NCI-H187 treated with DMSO at 0.1 percent for 48 hours (cell line): Measurements from ENCODE around the gene NKG7.

Experiments used
- DNase-seq: peaks from one replicate; lab custom pipeline; 2025; lab: John Stamatoyannopoulos, UW

The NKG7 gene

DNA sequence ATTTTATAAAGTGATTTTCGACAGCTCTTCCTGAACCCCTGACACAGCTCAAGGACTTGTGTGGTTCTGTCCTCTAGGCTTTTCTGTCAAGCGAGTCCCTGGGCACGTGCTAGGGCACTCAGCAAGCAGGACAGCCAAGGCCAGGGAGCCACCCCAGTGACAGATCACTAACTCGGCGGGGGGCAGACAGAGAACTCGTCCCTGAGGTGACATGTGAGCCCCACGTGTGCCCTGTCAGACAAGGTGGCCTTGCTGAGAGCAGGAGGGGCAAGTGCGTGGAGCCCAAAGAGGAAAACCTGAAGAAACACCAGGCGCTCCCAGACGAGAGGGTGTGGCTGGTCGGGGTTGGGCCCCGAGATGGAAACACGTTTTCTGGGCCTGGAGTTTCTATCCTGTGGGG is 11.2 kb downstream of the NKG7 start:
- no peak for DNase-seq

DNA sequence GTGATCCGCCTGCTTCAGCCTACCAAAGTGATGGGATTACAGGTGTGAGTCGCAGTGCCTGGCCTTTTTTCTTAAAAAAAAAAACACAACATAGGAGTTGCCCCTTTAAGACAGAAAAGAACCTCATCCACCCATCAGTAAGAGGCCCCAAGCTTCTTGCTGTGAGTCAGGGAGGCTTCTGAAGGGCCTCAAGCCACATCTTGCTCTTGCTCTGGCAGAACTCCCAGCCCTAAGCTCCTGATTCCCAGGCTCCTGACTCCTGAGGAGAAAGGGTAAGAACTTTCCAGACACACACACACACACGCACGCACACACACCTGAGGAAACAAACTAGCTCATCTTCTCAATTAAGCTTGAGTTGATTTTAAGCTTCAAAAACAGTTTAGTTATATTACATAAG is 13.2 kb downstream of the NKG7 start:
- DNase-seq = no peak

DNA sequence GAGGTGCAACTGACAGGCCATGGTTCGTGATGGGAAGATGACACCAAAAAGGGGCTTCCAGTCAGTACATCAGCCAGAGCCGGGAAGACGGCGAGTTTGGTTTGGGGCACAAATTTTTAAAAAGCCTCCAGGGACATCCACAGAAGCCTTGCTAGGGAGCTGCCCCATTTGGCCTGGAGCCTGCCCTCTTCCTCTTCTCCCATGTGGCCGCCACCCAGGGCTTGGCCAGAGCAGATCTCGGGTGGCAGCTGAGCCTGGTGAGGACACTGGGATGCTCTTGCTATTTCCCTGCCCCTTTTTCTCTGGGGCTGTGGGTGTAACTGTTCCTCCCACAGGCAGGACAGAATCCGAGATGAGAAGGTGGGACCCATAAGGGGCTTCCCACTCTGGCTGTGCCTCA is 14.5 kb downstream of the NKG7 start:
- no peak for DNase-seq

DNA sequence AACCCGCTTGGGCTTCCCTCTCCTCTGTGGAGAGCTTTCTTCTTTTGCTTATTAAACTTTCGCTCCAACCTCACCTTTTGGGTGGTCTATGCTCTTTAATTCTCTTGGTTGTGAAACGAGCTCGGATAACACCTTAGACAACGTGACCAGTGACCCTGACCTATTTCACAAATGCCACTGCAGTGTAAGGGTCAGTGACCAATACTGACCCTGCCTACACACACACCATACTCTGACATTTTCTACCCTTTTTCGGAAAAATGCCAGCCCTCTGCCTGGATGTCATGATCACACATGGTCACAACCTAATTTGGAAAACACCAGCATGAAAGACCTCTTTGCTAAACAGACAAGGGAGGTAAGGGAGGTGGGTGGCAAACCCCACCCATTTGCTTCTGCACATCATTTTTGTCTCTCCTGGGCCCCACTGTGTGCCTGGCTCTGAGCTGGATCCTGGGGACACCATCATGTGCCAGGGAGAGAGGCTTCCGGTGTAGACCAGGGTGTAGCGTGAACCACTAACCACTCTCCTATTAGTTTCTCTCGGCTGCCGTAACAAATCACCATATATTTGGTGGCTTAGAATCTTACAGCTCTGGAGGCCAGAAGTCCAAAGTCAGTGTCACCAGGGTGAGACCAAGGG is 16.2 kb downstream of the NKG7 start:
- DNase-seq = no peak

DNA sequence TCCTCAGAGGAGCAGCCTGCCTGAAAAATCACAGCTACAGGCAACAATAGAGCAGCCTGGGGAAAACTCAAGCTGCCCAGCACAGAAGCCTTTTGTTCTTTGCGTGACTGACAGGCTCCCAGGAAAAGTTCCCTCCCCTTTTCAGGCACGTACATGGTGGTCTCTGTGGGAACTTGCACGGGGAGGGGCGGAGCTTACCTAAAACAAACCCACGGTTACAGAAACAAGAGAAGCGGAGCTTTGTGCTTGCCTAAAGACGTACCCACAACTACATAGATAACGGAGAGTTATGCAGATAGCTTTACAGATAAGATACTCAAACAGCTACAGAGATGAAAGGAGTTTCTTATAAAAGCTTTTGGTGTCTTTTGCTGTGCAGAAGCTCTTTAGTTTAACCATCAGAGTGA is 17.7 kb downstream of the NKG7 start:
- DNase-seq = no peak

DNA sequence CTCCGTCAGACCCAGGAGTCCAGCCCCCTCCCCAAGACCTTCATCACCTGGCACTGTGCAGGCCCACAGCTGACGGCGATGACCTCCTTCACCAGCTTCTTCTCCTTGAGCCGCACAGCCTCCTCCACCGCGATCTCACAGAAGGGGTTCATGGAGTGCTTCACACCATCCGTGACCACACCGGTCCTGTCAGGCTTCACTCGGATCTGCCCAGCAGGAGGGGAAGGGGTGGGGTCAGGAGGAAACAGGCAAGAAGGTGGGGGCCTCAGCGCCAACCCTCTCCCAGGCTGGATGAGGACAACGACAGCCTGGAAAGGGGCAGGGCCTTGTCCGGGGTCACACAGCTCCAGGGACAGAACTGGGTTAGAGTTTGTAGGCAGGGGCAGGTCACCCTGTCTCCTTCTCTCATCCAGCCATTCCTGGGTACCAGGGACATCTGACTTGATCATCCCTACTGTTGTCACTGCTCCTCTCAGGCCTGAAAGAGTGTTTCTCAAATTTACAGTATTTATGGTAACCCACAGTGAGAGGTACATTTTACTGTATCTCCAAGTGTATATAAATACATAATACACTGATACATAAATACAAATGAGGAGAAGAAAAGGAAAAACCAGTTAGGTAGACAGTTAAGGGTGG is 18.2 kb downstream of the NKG7 start:
- DNase-seq = no peak

DNA sequence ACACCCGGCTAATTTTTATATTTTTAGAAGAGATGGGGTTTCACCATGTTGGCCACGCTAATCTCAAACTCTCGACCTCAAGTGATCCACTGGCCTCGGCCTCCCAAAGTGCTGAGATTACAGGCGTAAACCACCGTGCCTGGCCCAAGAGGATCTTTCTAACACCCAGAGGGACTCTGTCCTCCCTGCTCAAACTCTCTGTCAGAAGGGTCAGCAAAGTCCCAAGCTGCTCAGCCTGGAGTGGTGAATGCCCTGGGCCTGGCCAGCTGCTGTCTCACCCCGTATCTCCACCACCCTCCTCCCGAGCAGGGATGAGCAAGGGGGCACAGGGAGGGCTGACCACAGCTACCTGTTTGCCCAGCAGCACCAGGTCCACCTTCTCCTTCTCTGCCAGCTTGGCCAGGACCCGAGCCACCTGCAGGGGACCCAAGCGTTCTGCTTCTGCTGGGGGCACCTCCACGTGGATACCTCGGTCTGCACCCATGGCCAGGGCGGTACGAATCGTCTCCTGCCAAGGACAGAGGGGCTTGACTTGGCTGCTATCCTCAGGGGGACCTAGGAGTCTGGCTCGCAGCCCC is 19.6 kb downstream of the NKG7 start:
- DNase-seq = no peak

DNA sequence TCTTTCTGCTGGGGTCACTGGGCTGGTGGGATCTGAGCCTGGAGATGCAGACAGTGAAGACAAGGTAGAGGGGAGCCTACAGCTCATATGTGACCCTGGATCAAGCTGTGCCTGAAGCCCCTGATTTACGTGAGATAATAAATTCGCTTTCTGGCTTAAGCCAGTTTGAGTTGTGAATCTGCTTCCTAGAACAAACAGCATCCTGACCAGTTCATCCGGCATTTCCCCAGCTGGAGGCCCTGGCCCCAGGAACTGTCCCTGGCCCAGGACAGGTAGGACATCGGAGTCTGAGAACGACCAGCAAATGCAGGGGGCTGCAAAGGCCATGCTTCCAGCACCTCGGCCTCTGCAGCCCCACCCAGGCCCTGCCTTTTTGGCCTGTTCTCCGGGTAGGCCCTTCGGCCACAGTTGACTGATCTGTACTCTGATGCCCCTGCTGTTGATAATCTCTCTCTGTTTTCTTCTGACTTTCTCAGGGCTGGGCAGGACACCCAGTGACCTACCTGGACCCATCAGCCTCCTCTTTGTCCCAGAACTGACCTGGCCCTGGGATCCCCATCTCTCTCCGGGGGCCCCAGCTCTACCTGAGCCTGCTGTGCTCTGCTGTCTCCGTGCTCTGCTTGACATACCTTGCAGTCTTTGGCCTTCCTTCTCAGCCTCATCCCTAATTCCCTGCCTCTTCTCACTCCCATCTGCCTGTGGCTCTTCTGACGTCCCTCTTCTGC is 21.0 kb downstream of the NKG7 start:
- DNase-seq = no peak

DNA sequence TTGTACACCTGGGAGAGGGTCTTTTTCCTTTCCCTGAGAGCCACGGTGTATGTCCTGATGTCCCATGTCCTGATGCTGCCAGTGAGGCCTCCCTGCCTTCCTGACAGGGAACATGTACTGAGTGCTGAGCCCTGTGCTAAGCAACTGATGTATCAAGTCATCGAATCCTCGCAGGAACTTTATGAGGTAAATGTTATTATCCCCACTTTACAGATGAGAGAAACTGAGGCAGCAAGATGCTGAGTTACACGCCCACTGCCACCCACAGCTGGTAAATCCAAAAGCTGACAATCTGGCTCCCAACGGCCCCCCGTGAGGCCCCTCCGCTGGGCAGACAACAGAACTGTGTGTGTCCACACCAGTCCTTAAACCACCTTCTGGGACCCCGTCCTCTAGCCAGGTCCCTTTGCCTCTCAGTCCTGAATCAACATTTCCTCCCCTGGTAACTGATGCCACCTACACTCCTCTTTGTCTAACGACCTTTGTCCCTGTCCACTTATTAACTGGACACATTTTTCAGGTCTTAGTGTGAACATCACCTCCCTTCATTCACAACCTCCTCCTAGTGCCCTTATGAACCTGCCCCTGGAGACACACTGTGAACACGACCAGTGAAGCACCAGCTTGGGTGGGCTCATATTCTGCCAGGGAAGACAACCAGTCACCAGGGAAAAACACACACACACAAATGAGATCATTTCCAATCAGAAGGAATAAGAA is 25.1 kb downstream of the NKG7 start:
- DNase-seq = no peak

DNA sequence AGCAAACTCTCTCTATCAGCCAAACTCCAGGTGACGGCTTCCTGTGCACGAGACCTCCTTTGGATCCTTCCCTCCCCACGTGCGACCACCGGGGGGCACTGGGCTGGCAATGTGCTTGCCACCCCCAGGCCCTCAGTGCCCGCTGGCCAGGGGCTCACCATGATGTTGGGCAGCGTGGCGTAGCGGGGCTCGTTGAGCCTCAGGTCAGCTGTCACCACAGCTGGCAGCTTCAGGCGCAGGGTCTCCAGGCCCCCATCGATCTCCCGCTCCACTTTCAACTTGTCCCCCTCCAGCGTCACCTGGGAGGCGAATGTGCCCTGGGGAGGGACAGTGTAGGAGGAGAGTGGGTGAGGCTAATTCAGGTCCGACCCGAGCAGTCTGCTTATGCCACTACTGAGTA is 25.7 kb downstream of the NKG7 start:
- no peak for DNase-seq

DNA sequence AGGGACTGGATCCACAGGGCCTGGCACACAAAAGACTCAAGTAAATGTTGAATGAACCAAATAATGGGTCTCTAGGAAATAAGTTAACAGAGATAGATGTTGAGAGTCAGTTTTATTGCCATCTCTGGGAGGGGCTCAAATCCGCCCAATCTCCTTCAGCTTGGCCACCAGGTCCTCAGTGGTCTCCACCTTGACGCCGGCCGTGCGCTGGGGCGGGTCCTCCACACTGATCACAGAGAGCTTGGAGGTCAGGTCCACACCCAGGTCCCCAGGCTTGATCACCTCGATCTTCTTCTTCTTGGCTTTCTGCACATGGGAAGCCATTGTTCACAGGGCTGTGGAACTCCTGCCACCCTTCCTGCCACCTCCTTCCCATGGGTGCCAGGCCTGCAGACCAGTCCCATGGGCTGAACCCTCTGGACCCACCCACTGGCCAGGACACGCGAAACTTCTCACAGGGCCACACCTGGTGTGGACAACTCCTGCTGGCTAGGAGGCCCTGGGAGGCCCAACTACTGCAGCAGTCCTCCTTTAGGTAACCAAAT is 27.3 kb downstream of the NKG7 start:
- no peak for DNase-seq

DNA sequence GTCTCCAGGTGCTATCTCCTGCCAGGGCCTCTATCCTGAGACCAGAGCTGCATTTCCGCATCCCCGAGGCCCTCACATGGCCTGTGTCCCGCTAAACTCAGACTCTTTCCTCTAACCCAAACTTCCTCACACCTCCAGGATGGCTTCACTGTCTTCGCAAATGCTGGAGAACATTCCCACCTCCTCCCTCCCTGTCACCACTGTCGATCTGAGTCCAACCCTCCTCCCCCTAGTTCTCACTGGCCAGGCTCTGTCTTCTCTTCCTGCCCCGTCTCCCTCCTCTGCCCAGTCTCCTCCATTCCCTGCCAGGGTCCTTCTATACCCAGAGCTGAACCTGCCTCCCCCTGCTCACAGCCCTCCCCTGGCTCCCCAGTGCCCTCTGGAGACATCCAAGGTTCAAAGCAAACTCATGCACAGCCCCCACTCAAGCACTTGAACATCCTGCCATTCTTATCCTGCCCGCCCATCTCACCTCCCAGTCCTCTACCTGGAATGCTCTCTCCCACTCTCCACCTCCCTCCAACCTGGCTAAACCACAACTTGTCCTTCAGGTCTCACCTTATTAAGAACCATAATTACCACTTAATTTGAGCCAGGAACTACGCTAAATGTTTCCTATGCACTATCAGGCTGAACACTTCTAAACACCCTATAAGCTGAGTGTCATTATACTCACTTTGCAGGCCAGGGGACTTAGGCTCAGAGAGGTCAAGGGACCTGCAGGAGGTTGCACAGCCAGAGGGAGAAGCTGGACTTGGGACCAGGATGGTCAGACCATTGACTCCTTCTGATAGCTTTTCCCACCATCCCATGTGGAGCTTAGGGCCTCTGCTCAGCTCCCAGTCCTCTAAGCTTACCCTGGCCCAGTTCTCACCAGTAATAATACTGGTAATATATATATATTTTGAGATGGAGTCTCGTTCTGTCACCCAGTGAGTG is 29.6 kb downstream of the NKG7 start:
- DNase-seq = no peak

DNA sequence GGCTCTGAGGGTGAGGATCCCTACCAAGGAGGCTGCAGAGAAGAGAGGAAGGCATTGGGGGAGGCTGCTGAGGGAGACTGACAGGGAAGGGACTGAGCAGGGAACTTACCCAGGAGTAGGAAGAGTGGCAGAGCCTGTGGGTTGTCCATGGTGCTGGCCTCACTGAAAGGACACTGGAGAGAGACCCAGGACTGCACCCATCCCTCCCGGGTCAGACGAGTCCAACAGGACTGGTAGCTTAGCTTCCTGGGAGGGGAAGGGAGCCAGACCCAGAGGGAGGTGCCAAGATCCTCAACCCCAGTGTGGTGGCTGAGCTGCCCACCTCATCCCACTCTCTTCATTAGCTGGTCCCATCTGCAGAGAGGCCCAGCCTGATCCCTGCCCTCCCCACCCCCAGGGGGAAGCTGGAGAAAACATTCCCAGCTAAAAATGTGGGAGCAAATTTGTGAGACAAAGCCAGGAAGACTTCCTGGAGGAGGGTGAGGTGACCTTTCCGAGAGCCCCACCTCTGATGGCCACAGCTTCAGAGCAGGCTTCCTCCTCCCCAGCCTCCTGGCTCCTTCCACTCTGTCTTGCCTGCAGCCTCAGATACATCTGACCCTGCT is 30.4 kb downstream of the NKG7 start, which contains the start of gene VSIG10L:
TSS of gene VSIG10L (minus strand) at position 164 of the 605 bp plus-strand sequence. CDS start at position 149, 15 bp downstream.
- DNase-seq = no peak

DNA sequence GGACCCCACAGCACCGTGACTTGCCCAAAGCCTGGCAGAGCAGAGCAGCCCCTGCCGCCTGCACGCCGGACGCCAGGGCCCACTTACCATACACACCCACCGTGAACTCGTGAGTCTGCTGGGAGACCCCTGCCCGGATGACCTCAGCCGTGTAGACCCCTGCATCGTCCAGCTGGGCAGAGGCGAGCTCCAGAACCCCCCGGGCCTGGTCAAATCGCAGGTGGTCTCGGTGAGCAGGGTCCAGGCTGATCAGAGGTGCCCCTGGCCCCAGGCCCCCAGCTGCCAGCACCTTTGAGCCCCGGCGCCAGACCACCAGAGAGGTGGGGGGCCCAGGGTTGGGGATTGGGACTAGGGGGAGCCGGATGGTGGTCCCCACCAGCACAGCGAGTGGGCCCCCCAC is 31.4 kb downstream of the NKG7 start:
- no peak for DNase-seq

DNA sequence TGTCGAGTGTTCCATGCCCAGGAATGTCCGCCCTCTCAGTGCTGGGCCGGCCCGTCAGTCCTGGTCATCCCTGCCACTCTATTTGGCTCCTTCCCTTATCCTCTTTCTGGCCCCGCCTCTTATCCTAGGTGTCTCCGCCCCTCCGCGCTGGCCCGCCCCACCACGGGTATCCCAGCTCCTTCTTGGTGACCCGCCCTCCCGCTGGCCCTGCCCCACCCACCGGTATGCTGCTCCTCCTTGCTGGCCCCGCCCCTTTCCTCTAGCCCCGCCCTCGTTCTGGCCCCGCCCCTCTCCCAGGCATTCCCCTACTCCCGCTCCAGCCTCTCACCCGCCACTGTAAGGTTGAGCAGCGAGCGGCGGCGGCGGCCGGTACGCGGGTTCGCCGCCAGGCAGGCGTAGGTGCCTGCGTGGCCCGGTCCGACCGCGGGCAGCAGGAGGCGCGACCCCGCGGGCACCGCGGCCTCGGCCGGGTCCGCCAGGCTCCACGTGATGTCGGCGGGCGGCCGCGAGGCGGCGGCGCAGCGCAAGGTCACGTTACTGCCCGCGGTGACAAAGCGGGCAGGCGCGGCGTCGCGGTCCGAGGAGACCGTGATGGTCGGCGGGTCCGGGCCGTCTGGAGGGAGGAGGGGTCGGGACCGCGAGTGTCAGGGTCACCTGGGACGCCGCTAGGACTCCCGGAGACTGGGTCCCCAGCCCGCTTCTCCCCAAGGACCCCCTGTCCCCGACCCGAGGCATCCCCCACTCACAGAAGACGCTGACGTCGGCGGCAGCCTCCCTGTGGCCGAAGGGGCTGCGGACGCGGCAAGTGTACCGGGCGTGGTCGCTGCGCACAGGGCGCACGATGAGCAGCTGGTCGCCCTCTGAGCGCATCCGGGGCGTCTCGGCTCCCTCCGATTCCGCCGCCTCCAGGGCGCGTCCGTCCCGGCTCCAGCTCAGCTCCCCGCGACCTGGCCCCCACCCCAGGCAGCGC is 32.5 kb downstream of the NKG7 start:
- no peak for DNase-seq

DNA sequence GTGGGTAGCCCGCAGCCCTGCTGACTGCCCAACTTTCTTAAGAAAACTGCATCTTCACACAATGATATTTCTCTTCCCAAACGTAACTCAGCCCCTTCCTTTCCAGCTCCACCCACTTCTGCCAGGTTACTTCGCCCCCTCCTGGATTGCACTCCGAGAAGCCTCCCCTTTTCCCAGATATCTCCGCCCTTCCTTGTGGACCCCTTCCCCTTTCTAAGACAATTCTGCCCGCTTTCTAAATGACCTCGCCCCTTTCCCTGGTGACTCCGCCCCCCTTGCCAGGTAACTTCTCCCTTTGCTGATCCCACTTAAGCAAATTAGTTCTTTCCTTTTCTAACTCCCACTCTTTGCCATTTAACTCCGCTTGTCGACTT is 33.2 kb downstream of the NKG7 start:
- DNase-seq = no peak

DNA sequence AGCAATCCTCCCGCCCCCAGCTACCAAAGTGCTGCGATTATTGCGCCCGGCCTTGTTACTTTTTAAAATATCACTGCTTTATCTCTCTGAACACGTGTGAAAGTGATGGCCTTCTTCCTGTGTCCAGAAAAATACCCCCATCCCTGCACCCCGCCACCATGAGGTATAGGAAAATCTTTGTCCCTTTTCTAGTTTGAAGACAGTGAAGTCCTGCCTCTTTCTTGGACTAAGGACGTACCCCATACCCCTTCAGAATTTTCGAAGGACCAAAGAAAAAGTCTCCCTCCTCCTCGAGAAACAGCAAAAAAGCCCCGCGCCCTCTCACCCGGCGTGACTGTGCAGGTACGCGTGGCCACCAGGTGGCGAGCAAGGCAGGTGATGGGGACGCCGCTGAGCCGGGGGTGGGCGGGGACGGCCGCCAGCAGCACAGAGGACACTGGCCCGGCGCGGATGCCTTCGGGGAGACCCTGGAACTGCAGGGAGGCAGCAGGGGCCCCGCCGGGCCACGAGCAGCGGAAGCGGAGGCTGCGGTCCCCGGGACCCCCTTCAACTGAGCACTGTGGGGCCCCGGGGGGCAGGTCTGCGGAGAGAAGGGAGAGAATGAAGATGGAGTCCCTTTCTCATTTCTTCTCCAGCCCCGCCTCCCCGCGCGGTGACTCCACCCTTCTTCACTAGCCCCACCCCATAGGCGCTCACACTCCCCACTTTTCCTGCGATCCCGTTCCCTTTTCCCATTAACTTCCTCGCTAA is 33.7 kb downstream of the NKG7 start:
- DNase-seq = no peak

DNA sequence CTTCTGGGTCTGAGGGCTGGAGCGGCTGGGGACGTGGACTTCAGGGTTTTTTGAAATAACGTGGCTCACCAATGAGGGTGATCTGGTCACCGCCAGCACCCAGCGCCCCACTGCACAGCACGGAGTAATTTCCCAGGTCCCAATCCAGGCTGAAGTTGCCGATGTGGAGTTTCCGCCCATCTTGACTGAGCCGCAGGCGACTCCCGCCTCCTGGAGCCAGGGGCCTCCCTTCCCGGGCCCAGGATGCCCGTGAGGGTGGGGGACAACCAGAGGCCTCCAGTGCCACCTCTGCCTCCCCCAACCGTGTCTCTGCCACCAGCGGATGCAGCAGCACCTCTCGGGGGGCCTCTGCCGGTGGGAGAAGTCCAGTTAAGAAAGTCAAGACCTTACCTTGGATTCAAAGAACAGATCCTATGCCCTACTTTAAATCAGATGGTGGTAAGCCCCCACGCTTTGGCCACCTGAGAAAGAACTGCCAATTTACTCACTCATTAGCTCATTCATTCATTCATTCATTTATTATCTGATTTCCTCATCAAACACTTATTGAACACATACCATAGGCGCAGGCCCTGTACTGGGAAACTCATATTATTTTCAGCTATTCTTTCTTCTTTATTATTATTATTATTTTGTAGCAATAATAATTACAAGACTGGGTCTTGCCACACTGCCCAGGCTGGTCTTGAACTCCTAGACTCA is 34.4 kb downstream of the NKG7 start:
- DNase-seq = no peak
